ENCODE results near the gene RANBP6. TPM values are rescaled to one million over a fixed set of nuclear protein-coding genes. Genes with fewer than 3 reads are reported as not detected.

Gene RANBP6
- total RNA-seq, 4 donors from 2014 or later, result 5.9 to 17.7 (median 10.9) TPM

- DNase-seq, result no peak
- Histone ChIP-seq H3K4me1 (peaks cover 0 to 10% (median 0%) of the 10 kb centered on the region in 3 donors), H3K27me3 (no peaks in the 10 kb centered on the region), H3K9me3 (no peaks in the 10 kb centered on the region), H3K36me3 (no peaks in the 10 kb centered on the region), H3K27ac (no peak overlapping the region), H3K4me3 (no peak overlapping the region)
- intact Hi-C loops (cut with DNase I), result loop anchor here (5.0 kb wide), 3 partner anchors 140 to 255 kb away; no protein-coding TSS in a partner anchor
- TF ChIP-seq CTCF (IDR thresholded peaks at IDR 0.05) (no peak), POLR2A (IDR thresholded peaks at IDR 0.05) (no peak)
- 53 to 76% methylated on average over 2 of the region's 2 CpGs for WGBS, 2 donors
Measured at GRCh38 chr9:6052293-6052919, 37.0 kb upstream of the RANBP6 start.

GRCh38 chr9:6051511-6051950, 36.1 kb upstream of the RANBP6 start:
- DNase-seq, result no peak
- TF ChIP-seq CTCF (IDR thresholded peaks at IDR 0.05) (no peak), POLR2A (IDR thresholded peaks at IDR 0.05) (no peak)
- peaks cover 0 to 10% (median 0%) of the 10 kb centered on the region in 3 donors for H3K4me1 ChIP-seq
- WGBS, 2 donors, result 89 to 90% methylated on average over 2 of the region's 2 CpGs
- intact Hi-C loops (cut with DNase I), result loop anchor here (5.0 kb wide), 3 partner anchors 141 to 256 kb away; no protein-coding TSS in a partner anchor
- H3K27me3 ChIP-seq, result peaks cover 0 to under 1% (median 0%) of the 10 kb centered on the region in 4 donors
- no peak overlapping the region for H3K27ac ChIP-seq
- H3K9me3 ChIP-seq, result no peaks in the 10 kb centered on the region
- H3K36me3 ChIP-seq, result no peaks in the 10 kb centered on the region
- no peak overlapping the region for H3K4me3 ChIP-seq

GRCh38 chr9:6049798-6050197, 34.4 kb upstream of the RANBP6 start:
- WGBS, 2 donors, result 43 to 64% methylated on average over 1 of the region's 1 CpG
- Histone ChIP-seq H3K4me1 (peaks cover 0 to 7% (median 0%) of the 10 kb centered on the region in 3 donors), H3K36me3 (no peaks in the 10 kb centered on the region), H3K9me3 (no peaks in the 10 kb centered on the region), H3K4me3 (no peak overlapping the region), H3K27me3 (peaks cover 0 to 9% (median 0%) of the 10 kb centered on the region in 4 donors), H3K27ac (no peak overlapping the region)
- intact Hi-C loops (cut with DNase I), result loop anchor here (5.0 kb wide), 3 partner anchors 143 to 258 kb away; no protein-coding TSS in a partner anchor
- DNase-seq, result no peak
- TF ChIP-seq CTCF (IDR thresholded peaks at IDR 0.05) (peak in 4 of 6 experiments; percentile 29 to 66 (median 32)), POLR2A (IDR thresholded peaks at IDR 0.05) (no peak)

- Histone ChIP-seq H3K36me3 (no peaks in the 10 kb centered on the region), H3K27ac (no peak overlapping the region), H3K4me1 (peaks cover 0 to 3% (median 0%) of the 10 kb centered on the region in 3 donors), H3K27me3 (peaks cover 0 to 9% (median 0%) of the 10 kb centered on the region in 4 donors), H3K4me3 (no peak overlapping the region), H3K9me3 (no peaks in the 10 kb centered on the region)
- TF ChIP-seq CTCF (IDR thresholded peaks at IDR 0.05), result no peak
- no peak for TF ChIP-seq POLR2A (IDR thresholded peaks at IDR 0.05)
- 64 to 82% methylated on average over 1 of the region's 1 CpG for WGBS, 2 donors
- intact Hi-C loops (cut with DNase I), result no loop called here
- no peak for DNase-seq
Measured at GRCh38 chr9:6048039-6048438, 32.6 kb upstream of the RANBP6 start.

GRCh38 chr9:6047020-6047419, 31.6 kb upstream of the RANBP6 start:
- H3K36me3 ChIP-seq, result no peaks in the 10 kb centered on the region
- H3K4me1 ChIP-seq, result no peaks in the 10 kb centered on the region
- no peak overlapping the region for H3K4me3 ChIP-seq
- H3K27me3 ChIP-seq, result peaks cover 0 to 9% (median 0%) of the 10 kb centered on the region in 4 donors
- intact Hi-C loops (cut with DNase I), result no loop called here
- no peak overlapping the region for H3K27ac ChIP-seq
- WGBS, 2 donors, result 70 to 72% methylated on average over 4 of the region's 4 CpGs
- H3K9me3 ChIP-seq, result no peaks in the 10 kb centered on the region
- DNase-seq, result no peak
- TF ChIP-seq POLR2A (IDR thresholded peaks at IDR 0.05) (no peak), CTCF (IDR thresholded peaks at IDR 0.05) (no peak)

Measured in esophagus squamous epithelium (tissue), 5 donors.